ENCODE results near the gene TET1. TPM values are rescaled to one million over a fixed set of nuclear protein-coding genes. Genes with fewer than 3 reads are reported as not detected.

Gene TET1
- total RNA-seq, 2 experiments from 2014 or later = 3.3 to 3.4 TPM

- POLR2A ChIA-PET = no interaction called here
- no peak overlapping the region for H3K4me2 ChIP-seq (ENCODE audit: low read length)
- no peak overlapping the region for H3K4me3 ChIP-seq (ENCODE audit: low read depth, low read length, poor library complexity, severe bottlenecking)
- intact Hi-C loops (cut with micrococcal nuclease; ENCODE audit: unreplicated experiment) = no loop called here
- H3K9me2 ChIP-seq (ENCODE audit: insufficient read depth, low read length) = no peaks in the 10 kb centered on the region
- no peaks in the 10 kb centered on the region for H3K9me3 ChIP-seq (ENCODE audit: low read length)
- no peaks in the 10 kb centered on the region for H3K36me3 ChIP-seq (ENCODE audit: insufficient read depth, low read length)
- no peaks in the 10 kb centered on the region for H3K79me2 ChIP-seq (ENCODE audit: insufficient read depth, low read depth, low read length)
- no peak overlapping the region for H3K27ac ChIP-seq (ENCODE audit: low read depth, low read length, poor library complexity, severe bottlenecking)
- no peak for TF ChIP-seq EZH2phosphoT487 (IDR thresholded peaks at IDR 0.05; ENCODE audit: borderline replicate concordance, low read depth, low read length)
- TF ChIP-seq, protein P1, sequence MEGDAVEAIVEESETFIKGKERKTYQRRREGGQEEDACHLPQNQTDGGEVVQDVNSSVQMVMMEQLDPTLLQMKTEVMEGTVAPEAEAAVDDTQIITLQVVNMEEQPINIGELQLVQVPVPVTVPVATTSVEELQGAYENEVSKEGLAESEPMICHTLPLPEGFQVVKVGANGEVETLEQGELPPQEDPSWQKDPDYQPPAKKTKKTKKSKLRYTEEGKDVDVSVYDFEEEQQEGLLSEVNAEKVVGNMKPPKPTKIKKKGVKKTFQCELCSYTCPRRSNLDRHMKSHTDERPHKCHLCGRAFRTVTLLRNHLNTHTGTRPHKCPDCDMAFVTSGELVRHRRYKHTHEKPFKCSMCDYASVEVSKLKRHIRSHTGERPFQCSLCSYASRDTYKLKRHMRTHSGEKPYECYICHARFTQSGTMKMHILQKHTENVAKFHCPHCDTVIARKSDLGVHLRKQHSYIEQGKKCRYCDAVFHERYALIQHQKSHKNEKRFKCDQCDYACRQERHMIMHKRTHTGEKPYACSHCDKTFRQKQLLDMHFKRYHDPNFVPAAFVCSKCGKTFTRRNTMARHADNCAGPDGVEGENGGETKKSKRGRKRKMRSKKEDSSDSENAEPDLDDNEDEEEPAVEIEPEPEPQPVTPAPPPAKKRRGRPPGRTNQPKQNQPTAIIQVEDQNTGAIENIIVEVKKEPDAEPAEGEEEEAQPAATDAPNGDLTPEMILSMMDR (conservative IDR thresholded peaks at IDR 0.05; ENCODE audit: low read length) = no peak
- BruUV-seq (replicated peaks) = no TSS peak
- no peak for DNase-seq (ENCODE audit: low spot score)
- no peaks in the 10 kb centered on the region for H4K20me1 ChIP-seq (ENCODE audit: insufficient read depth, low read length)
- no peak overlapping the region for H2AFZ ChIP-seq (ENCODE audit: low read length)
- H3K4me1 ChIP-seq (ENCODE audit: insufficient read depth, low read length, poor library complexity, severe bottlenecking) = no peaks in the 10 kb centered on the region
- CTCF ChIA-PET (ENCODE audit: unreplicated experiment) = no interaction called here
Measured at GRCh38 chr10:68647672-68648341, 87.7 kb downstream of the TET1 start.

DNA sequence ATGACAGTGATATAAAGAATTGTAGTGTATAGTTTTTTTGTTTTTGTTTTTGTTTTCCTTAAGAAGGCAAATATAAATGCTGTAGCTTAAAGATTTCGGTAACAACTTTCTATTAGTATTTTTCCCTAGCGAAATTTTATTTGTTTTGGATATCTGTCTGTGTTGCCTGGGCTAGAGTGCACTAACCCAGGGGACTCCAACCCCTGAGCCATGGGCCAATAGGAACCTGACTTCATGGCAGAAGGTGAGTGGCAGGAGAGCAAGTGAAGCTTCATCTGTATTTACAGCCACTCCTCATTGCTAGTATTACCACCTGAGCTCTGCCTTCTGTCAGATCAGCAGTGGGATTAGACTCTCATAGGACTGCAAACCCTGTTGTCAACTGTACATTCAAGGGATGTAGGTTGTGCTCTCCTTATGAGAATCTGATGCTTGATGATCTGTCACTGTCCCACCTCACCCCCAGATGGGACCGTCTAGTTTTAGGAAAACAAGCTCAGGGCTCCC, 95.5 kb downstream of the TET1 start:
- BruUV-seq (replicated peaks) = no TSS peak
- Histone ChIP-seq H3K9me3 (ENCODE audit: low read length) (no peaks in the 10 kb centered on the region), H3K4me3 (ENCODE audit: low read depth, low read length, poor library complexity, severe bottlenecking) (no peak overlapping the region), H3K36me3 (ENCODE audit: insufficient read depth, low read length) (no peaks in the 10 kb centered on the region), H3K79me2 (ENCODE audit: insufficient read depth, low read depth, low read length) (no peaks in the 10 kb centered on the region), H4K20me1 (ENCODE audit: insufficient read depth, low read length) (no peaks in the 10 kb centered on the region), H3K27ac (ENCODE audit: low read depth, low read length, poor library complexity, severe bottlenecking) (no peak overlapping the region), H3K9me2 (ENCODE audit: insufficient read depth, low read length) (no peaks in the 10 kb centered on the region), H2AFZ (ENCODE audit: low read length) (no peak overlapping the region), H3K4me1 (ENCODE audit: insufficient read depth, low read length, poor library complexity, severe bottlenecking) (no peaks in the 10 kb centered on the region), H3K4me2 (ENCODE audit: low read length) (no peak overlapping the region)
- CTCF ChIA-PET (ENCODE audit: unreplicated experiment) = no interaction called here
- intact Hi-C loops (cut with micrococcal nuclease; ENCODE audit: unreplicated experiment) = no loop called here
- no peak for DNase-seq (ENCODE audit: low spot score)
- POLR2A ChIA-PET = interaction anchor here (0.6 to 1.8 kb wide), 4 partner anchors 17 to 166 kb away, joined by 3 to 6 read pairs (median 4); no protein-coding TSS in a partner anchor
- TF ChIP-seq, protein P1 (conservative IDR thresholded peaks at IDR 0.05; ENCODE audit: low read length) = no peak
- TF ChIP-seq EZH2phosphoT487 (IDR thresholded peaks at IDR 0.05; ENCODE audit: borderline replicate concordance, low read depth, low read length) = no peak

- BruUV-seq (replicated peaks) = no TSS peak
- no peak for TF ChIP-seq EZH2phosphoT487 (IDR thresholded peaks at IDR 0.05; ENCODE audit: borderline replicate concordance, low read depth, low read length)
- TF ChIP-seq, protein P1 (conservative IDR thresholded peaks at IDR 0.05; ENCODE audit: low read length) = no peak
- intact Hi-C loops (cut with micrococcal nuclease; ENCODE audit: unreplicated experiment) = no loop called here
- CTCF ChIA-PET (ENCODE audit: unreplicated experiment) = no interaction called here
- Histone ChIP-seq H3K9me3 (ENCODE audit: low read length) (no peaks in the 10 kb centered on the region), H3K9me2 (ENCODE audit: insufficient read depth, low read length) (no peaks in the 10 kb centered on the region), H2AFZ (ENCODE audit: low read length) (no peak overlapping the region), H3K4me2 (ENCODE audit: low read length) (no peak overlapping the region), H3K4me1 (ENCODE audit: insufficient read depth, low read length, poor library complexity, severe bottlenecking) (no peaks in the 10 kb centered on the region), H3K27ac (ENCODE audit: low read depth, low read length, poor library complexity, severe bottlenecking) (no peak overlapping the region), H3K4me3 (ENCODE audit: low read depth, low read length, poor library complexity, severe bottlenecking) (no peak overlapping the region), H3K36me3 (ENCODE audit: insufficient read depth, low read length) (no peaks in the 10 kb centered on the region), H4K20me1 (ENCODE audit: insufficient read depth, low read length) (no peaks in the 10 kb centered on the region), H3K79me2 (ENCODE audit: insufficient read depth, low read depth, low read length) (no peaks in the 10 kb centered on the region)
- POLR2A ChIA-PET = no interaction called here
- DNase-seq (ENCODE audit: low spot score) = no peak
Measured at GRCh38 chr10:68665841-68666240, 105.7 kb downstream of the TET1 start.
